Vagina (tissue), 2 donors: ENCODE data around the gene ESPN. TPM values are rescaled to one million over a fixed set of nuclear protein-coding genes. Genes with fewer than 3 reads are reported as not detected.
"Not testable (repeated sequence)": the region's sequence is repeated elsewhere in the genome, so short reads cannot be mapped to it uniquely, and the experiment has no call there.

Experiments used
- DNase-seq, 2 donors: peaks; one replicate each; pipeline ENCODE4 v3.0.0-alpha.2; 2017; ENCODE audit errors: extremely low spot score in 2 of 2
- H3K27ac ChIP-seq: fragments of 200-600 bp; sonication (generic); one replicate; pipeline ENCODE4 v1.5.1; 2019
- H3K27me3 ChIP-seq: fragments of 200-600 bp; sonication (generic); one replicate; pipeline ENCODE4 v1.5.1; 2019
- H3K36me3 ChIP-seq, 2 donors: fragments of 200-600 bp; sonication (generic); one replicate each; pipeline ENCODE4 v1.5.1; 2017 to 2019
- H3K4me1 ChIP-seq: fragments of 200-600 bp; sonication (generic); one replicate; pipeline ENCODE4 v1.5.1; 2019
- H3K4me3 ChIP-seq, 2 donors: fragments of 200-600 bp; sonication (generic); 1 replicate in 1 of 2; 2 replicates in 1 of 2; pipeline ENCODE4 v1.5.1; 2016 to 2019
- H3K9me3 ChIP-seq: fragments of 200-600 bp; sonication (generic); one replicate; pipeline ENCODE4 v1.5.1; 2019
- CTCF ChIP-seq, 3 experiments: fragments of 450-650 bp in 2 of 3; fragments of 200-600 bp in 1 of 3; sonication (generic) in 1 of 3; IDR thresholded peaks; one replicate each; pipeline ENCODE4 v1.5.1; 2017 to 2019; ENCODE audit warnings: antibody characterized with exemption in 3 of 3, mild to moderate bottlenecking in 2 of 3, moderate library complexity in 2 of 3
- POLR2A ChIP-seq, 2 donors: fragments of 450-650 bp; IDR thresholded peaks; one replicate each; pipeline ENCODE4 v1.6.1; 2017; ENCODE audit warnings: antibody characterized with exemption in 2 of 2, mild to moderate bottlenecking in 2 of 2, moderate library complexity in 2 of 2
- POLR2AphosphoS5 ChIP-seq, 2 donors: sonication (generic); formaldehyde crosslinking; IDR thresholded peaks; one replicate each; pipeline ENCODE4 v1.9.0; 2017; ENCODE audit warnings: antibody characterized with exemption in 2 of 2, mild to moderate bottlenecking in 2 of 2, low read depth in 1 of 2; ENCODE audit not compliant: insufficient read depth in 1 of 2
- intact Hi-C: fragments of 100-400 bp; cut with DNase I; formaldehyde crosslinking; loops from one replicate; pipeline ENCODE4 v1.15.1; 2023
- total RNA-seq: library from RNA; depleted of rRNA; stranded (reverse); fragments of >200 nt; gene quantifications from one replicate; pipeline ENCODE4 v1.2.3, GENCODE V29; 2016

The ESPN gene
- total RNA-seq, 1 donor from 2014 or later = 77.1 TPM

- peak overlapping the region in 1 of 2 donors; percentile 7 for H3K4me3 ChIP-seq
- H3K36me3 ChIP-seq = no peaks in the 10 kb centered on the region
- DNase-seq = no peak
- intact Hi-C loops = no loop called here
- peaks cover 6% of the 10 kb centered on the region for H3K27me3 ChIP-seq
- H3K4me1 ChIP-seq = peaks cover 18% of the 10 kb centered on the region
- no peaks in the 10 kb centered on the region for H3K9me3 ChIP-seq
- no peak overlapping the region for H3K27ac ChIP-seq
- TF ChIP-seq CTCF (IDR thresholded peaks at IDR 0.05) (no peak), POLR2A (IDR thresholded peaks at IDR 0.05) (no peak), POLR2AphosphoS5 (IDR thresholded peaks at IDR 0.05; ENCODE audit: insufficient read depth in 1 of 2, low read depth in 1 of 2) (no peak)
Observed at GRCh38 chr1:6447016-6447817, 22.6 kb downstream of the ESPN start.

GRCh38 chr1:6447818-6448748 is 23.5 kb downstream of the ESPN start:
- intact Hi-C loops = no loop called here
- TF ChIP-seq CTCF (IDR thresholded peaks at IDR 0.05) = no peak
- TF ChIP-seq POLR2A (IDR thresholded peaks at IDR 0.05) = no peak
- no peak for TF ChIP-seq POLR2AphosphoS5 (IDR thresholded peaks at IDR 0.05; ENCODE audit: insufficient read depth in 1 of 2, low read depth in 1 of 2)
- Histone ChIP-seq H3K27ac (no peak overlapping the region), H3K9me3 (no peaks in the 10 kb centered on the region), H3K27me3 (peaks cover 6% of the 10 kb centered on the region), H3K36me3 (no peaks in the 10 kb centered on the region), H3K4me3 (peak overlapping the region; percentile 11 to 32), H3K4me1 (peaks cover 18% of the 10 kb centered on the region)
- no peak for DNase-seq

- Histone ChIP-seq H3K27me3 (peaks cover 6% of the 10 kb centered on the region), H3K4me3 (peak overlapping the region; percentile 11 to 32)
- intact Hi-C loops = no loop called here
Observed at GRCh38 chr1:6448749-6449631, 24.4 kb downstream of the ESPN start.

GRCh38 chr1:6450005-6450450 is 25.5 kb downstream of the ESPN start:
- H3K27me3 ChIP-seq = peaks cover 6% of the 10 kb centered on the region
- no peak overlapping the region for H3K4me3 ChIP-seq
- H3K4me1 ChIP-seq = peaks cover 18% of the 10 kb centered on the region
- H3K36me3 ChIP-seq = no peaks in the 10 kb centered on the region
- TF ChIP-seq POLR2A (IDR thresholded peaks at IDR 0.05) (no peak), CTCF (IDR thresholded peaks at IDR 0.05) (no peak), POLR2AphosphoS5 (IDR thresholded peaks at IDR 0.05; ENCODE audit: insufficient read depth in 1 of 2, low read depth in 1 of 2) (no peak)
- intact Hi-C loops = no loop called here
- no peak overlapping the region for H3K27ac ChIP-seq
- no peak for DNase-seq
- no peaks in the 10 kb centered on the region for H3K9me3 ChIP-seq

More at GRCh38 chr1:6448749-6449631, 24.4 kb downstream of the ESPN start:
- peaks cover 18% of the 10 kb centered on the region for H3K4me1 ChIP-seq
- no peaks in the 10 kb centered on the region for H3K36me3 ChIP-seq
- DNase-seq = no peak
- H3K9me3 ChIP-seq = no peaks in the 10 kb centered on the region
- TF ChIP-seq POLR2A (IDR thresholded peaks at IDR 0.05) (no peak), CTCF (IDR thresholded peaks at IDR 0.05) (no peak), POLR2AphosphoS5 (IDR thresholded peaks at IDR 0.05; ENCODE audit: insufficient read depth in 1 of 2, low read depth in 1 of 2) (no peak)
- no peak overlapping the region for H3K27ac ChIP-seq

- H3K36me3 ChIP-seq, H3K27ac ChIP-seq, H3K9me3 ChIP-seq, intact Hi-C loops, H3K27me3 ChIP-seq, H3K4me3 ChIP-seq, DNase-seq: not testable (repeated sequence)
- H3K4me1 ChIP-seq = peaks cover 18% of the 10 kb centered on the region
Observed at GRCh38 chr1:6450486-6450885, 25.9 kb downstream of the ESPN start.
